GM18520 (cell line): ENCODE results near the gene C9orf57.
A peak's percentile ranks its signal among the peaks of the same experiment; 100 is the strongest.
"Not testable (repeated sequence)": the region's sequence is repeated elsewhere in the genome, so short reads cannot be mapped to it uniquely, and the experiment has no call there.

Experiments
- ATAC-seq: cut with Tn5 transposase; IDR thresholded peaks from one replicate; pipeline ENCODE4 v1.9.1; 2021; ENCODE audit not compliant: unreplicated experiment

Gene C9orf57, protein sequence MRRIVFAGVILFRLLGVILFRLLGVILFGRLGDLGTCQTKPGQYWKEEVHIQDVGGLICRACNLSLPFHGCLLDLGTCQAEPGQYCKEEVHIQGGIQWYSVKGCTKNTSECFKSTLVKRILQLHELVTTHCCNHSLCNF

DNA sequence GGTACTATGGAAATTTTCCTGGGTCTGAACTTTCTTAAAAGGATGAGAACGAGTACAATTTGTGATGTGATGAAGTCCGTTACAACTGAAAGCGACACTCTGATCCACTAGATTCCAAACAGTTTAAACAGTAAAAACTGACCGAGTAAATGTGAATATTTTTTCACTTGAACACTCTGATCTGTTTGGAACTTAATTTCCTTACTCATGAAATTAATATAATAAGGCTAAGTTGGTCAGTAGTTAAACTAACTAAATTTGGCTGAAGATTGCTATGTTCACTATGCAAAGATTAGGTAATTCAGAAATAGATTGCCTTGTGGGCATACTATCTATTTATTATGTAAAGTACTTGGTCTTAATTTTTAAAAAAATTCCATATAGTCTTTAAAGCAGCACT, at the start of gene C9orf57:
TSS of gene C9orf57 (minus strand) at position 101 of the 400 bp plus-strand sequence. CDS start 1,282 bp downstream, outside the sequence.
- no peak for ATAC-seq

DNA sequence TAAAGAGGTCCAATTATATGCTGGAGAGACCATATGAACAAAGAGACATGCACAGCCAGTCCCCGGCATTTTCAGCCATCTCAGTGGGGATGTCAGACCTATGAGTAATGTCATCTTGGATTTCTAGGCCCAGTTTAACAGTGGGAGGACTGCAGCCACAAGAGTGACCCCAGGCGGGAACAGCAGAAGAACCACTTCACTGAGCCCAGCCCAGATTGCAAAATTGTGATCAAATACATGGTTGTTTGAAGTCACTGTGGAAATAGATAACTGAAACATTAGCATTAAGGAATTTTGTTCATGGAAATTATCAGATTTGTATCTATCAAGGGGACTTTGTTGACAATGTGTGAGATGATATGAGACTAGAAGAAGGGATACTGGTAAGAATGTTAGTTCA, 42.1 kb upstream of the C9orf57 start:
- ATAC-seq: no peak

DNA sequence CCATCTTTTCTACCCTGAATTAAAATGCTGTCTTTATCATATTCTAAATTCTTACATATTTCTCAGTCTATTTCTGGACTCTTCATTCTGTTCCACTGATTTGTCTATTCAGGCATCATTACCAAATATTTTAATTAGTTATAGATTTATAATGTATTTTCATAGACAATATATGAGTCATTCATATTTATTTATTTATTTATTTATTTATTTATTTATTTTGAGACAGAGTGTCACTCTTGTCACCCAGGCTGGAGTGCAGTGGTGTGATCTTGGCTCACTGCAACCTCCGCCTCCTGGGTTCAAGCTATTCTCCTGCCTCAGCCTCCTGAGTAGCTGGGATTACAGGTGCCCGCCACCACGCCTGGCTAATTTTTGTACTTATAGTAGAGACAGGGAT, 35.1 kb upstream of the C9orf57 start:
- not testable (repeated sequence) for ATAC-seq

DNA sequence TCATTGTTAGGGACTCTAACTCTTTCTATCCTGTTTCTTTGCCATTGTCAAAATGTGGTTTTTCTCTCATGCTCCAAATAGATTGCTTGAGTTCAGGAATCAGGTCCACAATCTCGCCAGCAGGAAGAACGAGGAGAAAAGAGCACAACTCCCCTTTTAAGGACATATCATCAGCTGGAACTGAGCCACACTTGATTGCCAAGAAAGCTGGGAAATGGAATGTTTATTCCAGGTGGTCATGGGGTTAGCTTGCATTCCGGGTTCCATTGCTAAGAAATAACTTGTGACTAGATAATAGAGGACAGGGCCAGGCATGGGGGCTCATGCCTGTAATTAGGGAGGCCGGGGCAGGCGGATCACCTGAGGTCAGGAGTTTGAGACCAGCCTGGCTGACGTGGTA, 32.4 kb upstream of the C9orf57 start:
- ATAC-seq: no peak

DNA sequence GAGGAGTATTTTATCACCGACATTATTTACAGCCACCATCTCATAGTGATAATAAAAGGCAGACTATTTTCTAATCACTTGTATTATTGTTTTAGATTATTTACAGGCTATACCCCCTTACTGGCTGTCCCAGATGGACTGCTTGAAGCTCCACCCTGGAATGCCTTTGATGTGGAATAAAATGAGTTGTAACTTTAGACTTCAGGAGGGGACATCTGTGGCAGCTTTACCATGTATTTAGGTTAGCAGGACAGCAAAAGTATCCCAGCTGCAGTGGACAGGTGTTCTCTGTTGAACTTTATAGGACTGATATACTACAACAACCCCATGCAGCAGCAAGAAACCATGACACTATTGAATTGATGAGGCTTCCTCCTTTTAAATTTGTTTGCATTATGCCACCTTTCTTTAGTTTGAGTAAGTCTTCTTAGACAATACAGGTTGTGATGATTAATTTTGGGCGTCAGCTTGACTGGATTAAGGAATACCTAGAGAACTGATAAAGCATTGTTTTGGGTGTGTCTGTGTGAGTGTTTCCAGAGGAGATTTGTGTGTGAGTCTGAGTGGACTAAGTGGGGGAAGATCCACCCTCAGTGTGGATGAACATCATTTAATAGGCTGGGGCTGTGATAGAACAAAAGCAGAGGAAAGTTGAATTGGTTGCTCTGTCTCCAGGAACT, 29.2 kb upstream of the C9orf57 start:
- no peak for ATAC-seq

DNA sequence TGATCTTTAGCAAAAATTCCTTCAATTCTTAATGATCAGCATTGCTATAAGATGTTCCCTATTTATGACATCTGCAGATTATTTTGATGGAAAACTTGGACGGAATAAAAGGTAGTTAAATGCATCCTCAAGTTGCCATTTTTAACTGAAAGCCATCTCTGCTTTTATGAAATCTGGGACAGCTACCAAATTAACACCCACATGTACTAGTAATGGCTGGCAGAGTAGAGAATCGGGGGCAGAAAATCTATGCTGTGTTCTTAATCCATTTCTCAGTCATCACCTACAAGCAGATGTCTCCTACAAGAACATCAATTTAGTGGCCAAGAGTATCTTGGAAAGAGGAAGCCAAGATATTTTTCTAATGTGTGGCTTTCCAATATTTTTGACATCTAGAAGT, 22.1 kb upstream of the C9orf57 start:
- no peak for ATAC-seq

DNA sequence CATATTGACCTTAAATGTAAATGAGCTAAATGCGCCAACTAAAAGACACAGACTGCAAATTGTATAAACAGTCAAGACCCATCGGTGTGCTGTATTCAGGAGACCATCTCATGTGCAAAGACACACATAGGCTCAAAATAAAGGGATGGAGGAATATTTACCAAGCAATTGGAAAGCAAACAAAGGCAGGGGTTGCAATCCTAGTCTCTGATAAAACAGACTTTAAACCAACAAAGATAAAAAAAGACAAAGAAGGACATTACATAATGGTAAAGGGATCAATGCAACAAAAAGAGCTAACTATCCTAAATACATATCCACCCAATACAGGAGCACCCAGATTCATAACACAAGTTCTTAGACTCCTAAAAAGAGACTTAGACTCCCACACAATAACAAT, 14.3 kb upstream of the C9orf57 start:
- not testable (repeated sequence) for ATAC-seq

DNA sequence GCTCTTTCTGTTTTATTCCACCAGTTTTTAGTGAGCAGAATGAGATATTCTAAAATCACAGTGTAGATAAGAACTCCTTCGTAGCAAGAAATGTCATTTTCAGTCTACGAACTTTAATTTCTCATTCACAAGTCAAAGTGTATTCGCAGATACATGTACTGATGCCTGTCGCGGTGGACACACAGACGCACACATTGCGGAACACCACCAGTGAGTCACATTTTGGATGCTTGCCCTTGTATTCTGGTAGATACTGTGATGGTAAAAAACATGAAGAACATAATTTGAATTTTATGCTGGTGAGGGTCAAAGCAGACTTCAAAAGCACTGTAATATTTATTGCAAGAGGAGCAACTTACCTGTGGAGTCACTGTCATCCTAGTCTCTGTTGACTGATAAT, 4.7 kb upstream of the C9orf57 start:
- ATAC-seq: no peak

DNA sequence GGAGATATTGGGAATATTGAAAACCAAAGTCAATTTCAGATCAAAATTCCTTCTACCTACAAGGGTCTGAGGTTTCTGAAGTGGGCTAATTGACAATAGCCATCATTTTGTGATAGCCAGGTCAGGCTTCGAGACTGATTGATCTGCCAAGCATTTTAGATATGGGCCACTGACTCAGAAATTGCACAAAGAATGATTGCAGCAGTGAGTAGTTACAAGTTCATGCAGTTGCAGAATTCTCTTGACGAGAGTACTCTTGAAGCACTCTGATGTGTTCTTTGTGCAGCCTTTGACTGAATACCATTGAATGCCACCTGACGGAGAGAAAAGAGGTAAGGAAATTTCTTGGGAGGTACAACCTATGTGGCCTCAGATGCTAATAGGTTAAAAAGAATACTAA, 8.3 kb downstream of the C9orf57 start:
- no peak for ATAC-seq

DNA sequence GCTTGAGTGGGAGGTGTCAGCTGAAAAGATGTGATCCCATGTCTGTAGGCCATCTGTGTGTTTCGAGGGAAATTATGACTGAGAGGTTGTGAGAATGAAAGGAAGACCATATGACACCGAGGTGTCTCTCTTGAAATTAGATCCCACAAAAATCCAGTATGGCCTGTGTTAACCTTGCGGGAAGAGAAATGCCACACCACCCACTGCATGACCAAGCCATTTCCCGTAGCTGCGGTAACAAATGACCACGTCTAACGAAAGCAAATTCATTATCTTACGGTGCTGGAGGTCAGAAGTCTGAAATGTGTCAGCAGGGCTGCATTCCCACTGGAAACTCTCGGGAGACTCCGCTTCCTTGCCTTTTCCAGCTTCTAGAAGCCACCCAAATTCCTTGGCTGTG, 11.6 kb downstream of the C9orf57 start:
- no peak for ATAC-seq

DNA sequence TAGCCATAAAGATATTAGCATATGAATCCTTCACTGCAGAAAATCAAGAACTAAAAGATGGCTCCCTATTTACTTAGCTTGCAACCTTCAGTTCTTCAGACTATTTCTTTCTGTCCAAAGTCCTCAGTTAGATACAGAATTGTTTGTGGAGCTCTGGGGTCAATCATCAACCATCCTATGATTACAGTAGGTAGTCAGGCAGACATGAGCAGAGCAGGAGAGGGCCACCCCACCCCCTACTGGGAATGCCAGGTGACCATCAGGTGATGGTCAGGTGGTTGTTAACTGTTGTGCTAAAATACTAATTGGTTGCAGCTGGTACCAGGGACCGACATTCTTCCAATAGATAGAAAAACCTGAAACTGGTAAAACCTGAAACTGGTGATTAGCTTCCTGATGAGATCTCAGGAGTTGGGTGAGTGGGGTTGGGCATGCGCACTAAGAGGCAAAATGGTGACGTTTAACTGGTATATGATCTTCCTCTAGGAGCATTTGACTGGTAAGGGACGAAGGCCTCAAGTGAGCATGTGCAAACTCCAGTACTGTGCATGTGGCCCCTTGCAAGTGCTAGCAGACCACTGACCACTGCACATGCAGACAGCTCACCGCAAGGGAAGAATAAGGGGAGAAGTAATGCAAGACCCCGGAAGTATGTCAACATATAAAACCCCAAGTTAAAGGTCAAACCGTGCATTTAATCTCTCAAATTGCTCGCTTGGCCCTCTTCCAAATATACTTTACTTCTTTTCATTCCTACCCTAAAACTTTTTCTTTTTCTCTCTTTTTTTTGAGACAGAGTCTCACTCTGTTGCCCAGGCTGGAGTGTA, 13.6 kb downstream of the C9orf57 start:
- no peak for ATAC-seq

DNA sequence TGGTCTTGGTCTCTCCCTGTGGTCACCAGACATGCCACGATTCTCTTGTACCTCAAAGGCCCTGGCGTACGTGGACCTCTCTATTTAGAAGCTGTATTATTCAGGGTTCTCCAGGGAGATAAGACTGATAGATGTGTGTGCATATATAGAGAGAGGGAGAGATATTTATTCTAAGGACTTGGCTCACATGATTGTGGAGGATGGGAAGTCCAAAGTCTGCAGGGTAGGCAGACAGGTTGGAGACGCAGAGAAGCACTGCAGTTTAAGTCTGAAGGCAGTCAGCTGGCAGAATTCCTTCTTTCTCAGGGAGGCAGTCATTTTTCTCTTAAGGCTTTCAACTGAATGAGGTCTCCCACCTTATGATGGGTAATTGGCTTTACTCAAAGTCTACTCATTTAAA, 16.3 kb downstream of the C9orf57 start:
- ATAC-seq: no peak

DNA sequence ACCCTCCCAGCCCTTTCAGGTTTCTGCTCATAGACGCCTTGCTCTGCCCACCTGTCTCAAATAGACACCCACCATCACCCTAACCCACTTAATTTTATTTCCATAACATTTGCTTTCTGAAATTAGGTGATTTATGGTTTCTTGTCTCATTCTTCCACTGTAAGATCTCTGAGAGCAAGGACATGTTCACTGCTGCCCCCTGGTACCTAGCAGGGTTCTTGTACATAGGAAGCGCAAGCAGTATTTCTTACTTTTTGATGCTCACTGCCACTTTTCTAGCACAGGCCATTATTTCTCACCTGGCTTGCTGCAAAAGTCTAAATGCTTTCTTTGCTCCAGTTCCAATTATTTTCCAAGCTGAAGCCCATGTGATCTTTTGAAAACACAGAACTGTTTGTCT, 16.8 kb downstream of the C9orf57 start:
- no peak for ATAC-seq

DNA sequence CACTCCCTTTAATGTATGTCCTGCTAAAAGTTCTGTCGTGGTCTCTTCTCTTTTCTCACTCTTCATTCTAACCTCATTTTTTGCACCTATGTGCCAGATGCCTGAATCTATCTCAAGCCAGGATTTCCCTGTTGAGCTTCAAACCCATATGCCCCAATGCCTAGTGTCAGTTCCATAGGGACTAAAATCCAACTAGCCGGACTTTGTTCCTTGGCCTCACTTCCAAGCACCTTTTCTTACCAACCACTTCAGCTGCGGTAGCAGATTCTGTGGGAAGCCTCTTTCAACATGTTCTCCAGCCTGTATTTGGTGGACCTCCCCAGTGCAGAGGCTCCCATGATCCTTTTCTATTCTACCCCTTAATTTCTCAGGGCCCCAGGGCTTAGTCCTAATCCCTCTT, 17.5 kb downstream of the C9orf57 start:
- ATAC-seq: no peak

DNA sequence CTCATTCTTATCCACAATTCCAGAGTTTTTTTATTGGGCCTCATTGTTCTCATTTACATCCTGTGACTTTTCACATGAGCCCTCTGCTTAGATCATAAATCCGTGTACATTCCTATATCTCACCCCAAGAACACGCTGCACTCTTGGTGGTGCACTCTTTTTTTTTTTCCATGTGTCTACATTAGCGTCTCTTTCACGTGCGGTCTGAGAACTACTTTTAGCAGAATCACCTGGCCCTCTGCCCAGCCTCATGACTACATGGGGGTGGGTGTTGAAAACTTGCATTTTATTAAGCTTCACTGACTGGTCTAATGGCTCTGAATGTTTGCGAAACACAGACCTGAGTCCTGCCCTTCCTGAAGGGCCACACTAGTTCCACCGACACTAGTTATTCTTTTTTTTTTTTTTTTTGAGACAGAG, 18.6 kb downstream of the C9orf57 start:
- ATAC-seq: no peak

DNA sequence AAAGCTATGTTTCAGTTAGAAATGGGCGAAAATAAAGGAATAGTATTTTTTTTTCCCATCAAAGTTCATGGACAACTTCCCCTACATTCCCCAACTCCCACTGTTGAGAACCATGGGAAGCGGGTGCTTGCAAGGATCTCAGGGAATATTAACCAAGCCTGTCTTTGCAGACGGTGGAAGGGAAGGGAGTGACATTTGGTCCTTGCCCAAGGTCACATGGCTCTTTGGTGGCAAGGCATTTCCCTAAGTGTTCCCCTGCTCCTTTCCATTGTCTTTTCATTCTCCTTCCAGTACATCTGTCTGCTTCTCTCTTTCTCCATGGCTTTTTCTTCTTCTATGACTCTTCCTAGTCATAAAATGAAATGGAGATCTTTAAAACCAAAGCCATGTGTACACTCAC, 19.0 kb downstream of the C9orf57 start:
- ATAC-seq: no peak

DNA sequence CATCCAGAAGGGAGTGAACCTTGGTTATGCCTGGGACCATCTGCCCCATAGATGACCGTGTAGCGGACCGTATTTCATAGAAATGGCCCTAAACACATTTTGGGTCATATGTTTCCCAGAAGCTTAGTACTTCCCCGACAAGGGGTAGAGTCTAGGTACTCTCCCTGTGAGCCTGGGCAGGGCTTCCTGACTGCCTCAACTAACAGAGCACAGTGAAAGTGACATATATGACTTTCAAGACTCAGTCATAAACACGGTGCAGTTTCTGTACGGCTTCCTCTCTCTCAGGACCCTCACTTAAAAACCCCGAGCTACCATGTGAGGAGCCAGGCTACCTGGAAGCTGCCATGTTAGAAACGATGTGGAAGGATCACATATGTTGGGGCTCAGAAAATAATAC, 20.9 kb downstream of the C9orf57 start:
- peak; percentile 62 for ATAC-seq

DNA sequence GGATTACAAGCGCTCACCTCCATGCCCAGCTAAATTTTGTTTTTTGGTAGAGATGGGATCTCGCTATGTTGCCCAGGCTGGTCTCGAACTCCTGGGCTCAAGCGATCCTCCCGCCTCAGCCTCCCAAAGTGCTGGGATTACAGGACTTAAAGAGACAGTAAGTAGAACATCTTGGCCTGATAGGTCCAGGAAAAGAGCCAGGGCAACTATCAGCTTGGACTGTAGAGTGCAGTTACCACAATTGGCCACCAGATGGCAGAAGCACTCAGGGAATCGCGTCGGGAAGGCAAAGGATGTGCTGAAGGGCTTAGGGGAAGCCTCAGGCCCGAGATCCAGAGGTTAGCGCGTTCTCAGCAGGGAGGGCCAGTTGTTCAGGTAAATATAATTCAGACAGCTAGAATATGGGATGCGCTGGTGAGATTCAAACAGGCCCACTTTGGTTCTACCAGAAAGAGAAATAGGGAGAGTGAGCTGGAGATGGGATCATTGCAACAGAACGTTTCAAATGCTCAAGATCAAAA, 21.5 kb downstream of the C9orf57 start:
- peak; percentile 34 for ATAC-seq

DNA sequence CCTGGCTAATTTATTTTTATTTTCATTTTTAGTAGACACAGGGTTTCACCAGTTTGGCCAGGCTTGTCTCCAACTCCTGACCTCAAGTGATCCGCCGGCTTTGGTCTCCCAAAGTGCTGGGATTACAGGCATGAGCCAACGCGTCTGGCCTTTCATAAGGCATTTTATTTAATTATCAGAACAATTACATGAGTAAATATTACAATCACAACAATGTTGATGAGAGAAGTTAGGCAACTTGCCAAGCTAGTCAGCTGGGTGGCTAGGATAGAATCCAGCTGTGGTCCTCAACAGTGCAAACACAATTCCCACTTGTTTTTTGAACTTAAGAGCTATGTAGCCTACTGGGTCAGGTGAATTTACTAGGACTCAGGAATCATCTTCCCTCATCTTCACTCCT, 22.0 kb downstream of the C9orf57 start:
- ATAC-seq: no peak

DNA sequence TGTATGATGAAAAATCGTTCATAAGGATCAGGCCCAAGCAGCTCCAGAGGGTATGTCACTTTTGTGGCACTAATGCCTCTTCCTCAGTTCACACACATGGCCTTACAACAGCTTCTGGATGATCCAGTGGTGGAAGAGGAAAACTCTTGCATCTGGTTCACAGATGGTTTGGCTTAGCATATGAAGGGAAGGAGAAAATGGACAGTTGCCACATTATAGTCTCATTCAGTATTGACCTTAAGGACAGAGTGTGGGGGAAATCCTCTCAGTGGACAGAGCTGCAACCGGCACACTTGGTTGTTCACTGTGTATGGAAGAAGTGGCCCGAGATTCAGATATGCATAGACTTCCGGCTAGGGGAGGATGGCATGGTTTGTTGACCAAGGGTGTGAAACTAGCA, 22.8 kb downstream of the C9orf57 start:
- ATAC-seq: no peak

DNA sequence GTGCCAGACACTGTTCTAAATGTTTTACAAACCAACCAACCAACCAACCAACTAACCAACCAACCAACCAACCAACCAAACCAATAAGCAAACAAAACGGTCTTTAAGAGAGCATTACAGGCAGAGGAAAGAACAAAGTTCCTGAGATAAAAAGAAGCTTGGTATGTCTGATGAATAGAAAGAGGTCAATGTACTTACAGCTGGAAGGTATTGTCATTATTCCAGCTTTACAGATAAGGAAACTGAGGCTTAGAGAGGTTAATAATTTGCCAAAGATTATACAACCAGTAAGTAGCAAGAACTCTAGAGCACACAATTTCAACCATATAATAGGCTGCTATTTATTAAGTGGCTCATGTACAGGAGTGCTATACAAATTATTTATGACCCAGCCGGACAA, 29.6 kb downstream of the C9orf57 start:
- no peak for ATAC-seq

DNA sequence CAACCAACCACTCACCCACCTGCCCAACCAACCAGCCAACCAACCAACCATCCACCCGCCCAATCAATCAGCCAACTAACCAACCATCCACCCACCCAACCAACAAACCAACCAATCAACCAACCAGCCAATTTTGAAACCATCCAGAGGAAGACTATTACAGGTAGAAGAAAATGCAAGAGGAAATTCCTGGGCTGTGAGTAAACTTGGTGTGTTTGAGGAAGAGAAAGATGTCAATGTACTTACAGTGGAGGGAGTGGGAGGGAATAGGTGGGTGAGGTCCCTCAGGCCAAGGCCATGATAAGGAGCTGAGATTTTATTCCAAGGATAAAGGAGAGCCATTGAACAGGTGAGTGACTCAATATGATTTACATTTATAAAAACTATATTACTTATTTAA, 30.4 kb downstream of the C9orf57 start:
- no peak for ATAC-seq
